Stomach (tissue), 9 donors: Measurements from ENCODE around the gene METTL16. TPM values are rescaled to one million over a fixed set of nuclear protein-coding genes. Genes with fewer than 3 reads are reported as not detected.
"Not testable (repeated sequence)": the region's sequence is repeated elsewhere in the genome, so short reads cannot be mapped to it uniquely, and the experiment has no call there.

Experiments
- DNase-seq, 2 donors: peaks; one replicate each; pipeline versions ENCODE4 v3.0.0 to v3.0.0-alpha.2; 2013 to 2019
- H3K27ac ChIP-seq, 5 donors: fragments of 200-600 bp in 4 of 5; sonication (generic) in 4 of 5; one replicate each; pipeline ENCODE4 v1.5.1; 2013 to 2019; ENCODE audit warnings: mild to moderate bottlenecking in 1 of 5, moderate library complexity in 1 of 5
- H3K27me3 ChIP-seq, 3 donors: fragments of 200-600 bp; sonication (generic); one replicate each; pipeline ENCODE4 v1.5.1; 2017 to 2019; ENCODE audit warnings: mixed run types in 1 of 3
- H3K36me3 ChIP-seq, 4 donors: fragments of 200-600 bp; sonication (generic); 1 replicate in 3 of 4; 2 replicates in 1 of 4; pipeline ENCODE4 v1.5.1; 2016 to 2019
- H3K4me1 ChIP-seq, 4 donors: fragments of 200-600 bp; sonication (generic); one replicate each; pipeline ENCODE4 v1.5.1; 2016 to 2019
- H3K4me3 ChIP-seq, 4 donors: fragments of 200-600 bp; sonication (generic) in 3 of 4; one replicate each; pipeline ENCODE4 v1.5.1; 2016 to 2019; ENCODE audit warnings: mild to moderate bottlenecking in 1 of 4
- H3K9me3 ChIP-seq, 4 donors: fragments of 200-600 bp; sonication (generic); one replicate each; pipeline ENCODE4 v1.5.1; 2016 to 2019
- EP300 ChIP-seq: sonication (generic); formaldehyde crosslinking; IDR thresholded peaks from one replicate; pipeline ENCODE4 v1.6.1; 2017; ENCODE audit warnings: antibody characterized with exemption
- POLR2A ChIP-seq, 4 donors: fragments of 450-650 bp; IDR thresholded peaks; one replicate each; pipeline ENCODE4 v1.6.1; 2016; ENCODE audit warnings: antibody characterized with exemption in 4 of 4, control low read depth in 2 of 4, mild to moderate bottlenecking in 1 of 4, moderate library complexity in 1 of 4
- POLR2AphosphoS5 ChIP-seq, 3 donors: sonication (generic); formaldehyde crosslinking; IDR thresholded peaks; one replicate each; pipeline ENCODE4 v1.6.1; 2016; ENCODE audit warnings: antibody characterized with exemption in 3 of 3
- WGBS, 5 donors: extraction: QIAGEN DNeasy Blood & Tissue Kit in 3 of 5; methylation state at CpG; one replicate each; pipeline versions ENCODE4 v1.1.5 to v1.1.7; 2013 to 2018; 5-methylcytosine and 5-hydroxymethylcytosine counted together
- intact Hi-C: fragments of 100-400 bp; cut with DNase I; formaldehyde crosslinking; loops from one replicate; pipeline ENCODE4 v1.15.1; 2023; ENCODE audit warnings: low total_unique reads
- polyA plus RNA-seq, 3 donors: library from polyadenylated mRNA; stranded (reverse); fragments of 200-250 nt; gene quantifications; one replicate each; pipeline ENCODE4 v1.2.3, GENCODE V29; 2013
- total RNA-seq, 5 donors: library from RNA; depleted of rRNA; stranded (reverse); fragments of >200 nt; gene quantifications; one replicate each; pipeline versions ENCODE4 v1.1.0 to v1.2.3, GENCODE V29; 2014 to 2016
- TF ChIP-seq, protein P1 (sequence below), 7 experiments: fragments of 450-650 bp in 4 of 7; fragments of 200-600 bp in 3 of 7; sonication (generic) in 3 of 7; IDR thresholded peaks; one replicate each; pipeline ENCODE4 v1.5.1; 2016 to 2019; ENCODE audit warnings: antibody characterized with exemption in 7 of 7, control low read depth in 2 of 7, mild to moderate bottlenecking in 1 of 7
- donor health status: healthy with polysubstance abuse.
- donor health status: Bipolar disorder and iron deficiency.
- donor health status: healthy.

METTL16 gene
- total and polyA plus RNA-seq, 8 donors = 11.3 to 108 (median 16.6) TPM

DNA sequence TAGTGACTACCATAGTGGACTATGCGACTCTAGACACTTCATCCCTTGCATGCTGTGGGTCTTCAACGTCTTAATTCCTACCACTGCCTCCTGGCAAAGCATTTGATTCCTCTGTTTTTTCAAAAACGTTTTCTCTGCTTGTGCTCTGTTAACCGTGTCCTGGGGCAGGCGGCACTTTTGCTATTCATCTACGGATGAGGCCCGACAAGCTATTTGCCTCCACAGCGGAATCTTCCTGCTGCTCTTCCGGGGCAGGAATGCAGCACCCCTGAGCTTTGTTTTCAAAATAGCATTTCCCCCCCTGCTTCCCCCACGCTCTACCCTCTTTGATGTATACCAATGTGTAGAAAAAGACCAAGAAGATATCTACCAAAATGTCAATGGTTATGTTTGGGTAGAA, 39.8 kb upstream of the METTL16 start:
- H3K36me3 ChIP-seq = no peaks in the 10 kb centered on the region
- no peak for TF ChIP-seq POLR2A (IDR thresholded peaks at IDR 0.05)
- no peak for TF ChIP-seq POLR2AphosphoS5 (IDR thresholded peaks at IDR 0.05)
- TF ChIP-seq EP300 = no peak
- TF ChIP-seq, protein P1, sequence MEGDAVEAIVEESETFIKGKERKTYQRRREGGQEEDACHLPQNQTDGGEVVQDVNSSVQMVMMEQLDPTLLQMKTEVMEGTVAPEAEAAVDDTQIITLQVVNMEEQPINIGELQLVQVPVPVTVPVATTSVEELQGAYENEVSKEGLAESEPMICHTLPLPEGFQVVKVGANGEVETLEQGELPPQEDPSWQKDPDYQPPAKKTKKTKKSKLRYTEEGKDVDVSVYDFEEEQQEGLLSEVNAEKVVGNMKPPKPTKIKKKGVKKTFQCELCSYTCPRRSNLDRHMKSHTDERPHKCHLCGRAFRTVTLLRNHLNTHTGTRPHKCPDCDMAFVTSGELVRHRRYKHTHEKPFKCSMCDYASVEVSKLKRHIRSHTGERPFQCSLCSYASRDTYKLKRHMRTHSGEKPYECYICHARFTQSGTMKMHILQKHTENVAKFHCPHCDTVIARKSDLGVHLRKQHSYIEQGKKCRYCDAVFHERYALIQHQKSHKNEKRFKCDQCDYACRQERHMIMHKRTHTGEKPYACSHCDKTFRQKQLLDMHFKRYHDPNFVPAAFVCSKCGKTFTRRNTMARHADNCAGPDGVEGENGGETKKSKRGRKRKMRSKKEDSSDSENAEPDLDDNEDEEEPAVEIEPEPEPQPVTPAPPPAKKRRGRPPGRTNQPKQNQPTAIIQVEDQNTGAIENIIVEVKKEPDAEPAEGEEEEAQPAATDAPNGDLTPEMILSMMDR (IDR thresholded peaks at IDR 0.05) = no peak
- WGBS, 5 donors = 29 to 45% (median 36%) methylated on average over 10 of the region's 10 CpGs
- DNase-seq = no peak
- intact Hi-C loops = no loop called here
- H3K4me3 ChIP-seq = no peak overlapping the region
- H3K27ac ChIP-seq = no peak overlapping the region
- peaks cover 0 to 46% (median 0%) of the 10 kb centered on the region in 3 donors for H3K27me3 ChIP-seq
- H3K9me3 ChIP-seq = peaks cover 0 to 6% (median 0%) of the 10 kb centered on the region in 4 donors
- peaks cover 0 to 12% (median 3%) of the 10 kb centered on the region in 4 donors for H3K4me1 ChIP-seq

DNA sequence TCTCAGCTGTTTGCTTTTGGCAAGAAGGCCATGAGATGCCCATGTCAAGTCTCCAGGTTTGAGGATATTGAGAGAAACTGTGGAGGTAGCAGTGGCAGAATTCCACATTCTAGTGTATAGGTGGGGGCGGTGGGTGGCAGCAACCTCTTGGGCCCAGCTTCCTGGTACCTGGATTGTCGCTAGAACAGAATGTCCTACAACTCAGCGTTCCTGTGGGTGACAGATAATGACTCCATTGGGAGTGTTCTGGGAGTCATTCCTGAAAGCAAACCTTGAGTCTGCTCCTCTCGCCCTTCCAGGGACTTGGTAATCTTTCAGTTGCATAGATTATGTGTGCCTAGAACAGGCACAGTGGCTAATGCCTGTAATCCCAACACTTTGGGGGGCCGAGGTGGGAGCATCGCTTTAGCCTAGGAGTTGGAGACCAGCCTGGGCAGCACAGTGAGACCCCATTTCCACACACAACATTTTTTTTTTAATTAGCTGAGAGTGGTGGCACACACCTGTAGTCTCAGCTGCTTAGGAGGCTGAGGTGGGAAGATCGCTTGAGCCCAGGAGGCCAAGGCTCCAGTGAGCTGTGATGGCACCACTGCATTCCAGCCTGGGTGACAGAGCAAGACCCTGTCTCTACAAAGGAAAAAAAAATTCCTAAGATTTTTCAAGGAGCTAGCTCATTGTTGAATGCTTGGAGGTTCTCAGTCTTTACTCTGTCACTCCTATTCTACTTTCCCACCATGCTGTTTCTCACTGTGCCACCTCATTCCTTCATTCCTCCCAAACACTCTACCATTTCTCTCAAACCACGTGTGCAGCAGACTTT, 37.9 kb upstream of the METTL16 start:
- peaks cover 0 to 6% (median 0%) of the 10 kb centered on the region in 4 donors for H3K9me3 ChIP-seq
- H3K4me1 ChIP-seq = peaks cover 0 to 12% (median 3%) of the 10 kb centered on the region in 4 donors
- H3K36me3 ChIP-seq = no peaks in the 10 kb centered on the region
- TF ChIP-seq EP300 = no peak
- TF ChIP-seq POLR2AphosphoS5 (IDR thresholded peaks at IDR 0.05) = no peak
- TF ChIP-seq POLR2A (IDR thresholded peaks at IDR 0.05) = no peak
- TF ChIP-seq, protein P1 (IDR thresholded peaks at IDR 0.05) = no peak
- H3K27me3 ChIP-seq = peaks cover 0 to 42% (median 0%) of the 10 kb centered on the region in 3 donors
- no peak overlapping the region for H3K27ac ChIP-seq
- 80 to 89% (median 83%) methylated on average over 7 to 8 of the region's 8 CpGs for WGBS, 5 donors
- H3K4me3 ChIP-seq = no peak overlapping the region
- intact Hi-C loops = no loop called here
- no peak for DNase-seq

DNA sequence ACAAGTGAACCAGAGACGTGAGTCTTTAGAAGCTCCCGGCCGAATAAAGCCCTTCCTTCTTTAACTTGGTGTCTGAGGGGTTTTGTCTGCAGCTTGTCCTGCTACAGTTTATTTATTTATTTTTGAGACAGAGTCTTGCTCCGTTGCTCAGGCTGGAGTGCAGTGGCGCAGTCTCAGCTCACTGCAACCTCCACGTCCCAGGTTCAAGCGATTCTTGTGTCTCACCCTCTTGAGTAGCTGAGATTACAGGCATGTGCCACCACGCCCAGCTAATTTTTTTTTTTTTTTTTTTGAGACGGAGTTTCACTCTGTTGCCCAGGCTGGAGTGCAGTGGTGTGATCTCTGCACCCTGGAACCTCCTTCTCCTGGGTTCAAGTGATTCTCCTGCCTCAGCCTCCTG, 36.3 kb upstream of the METTL16 start:
- H3K36me3 ChIP-seq, H3K27ac ChIP-seq, H3K9me3 ChIP-seq, intact Hi-C loops, H3K4me3 ChIP-seq: not testable (repeated sequence)
- 49 to 59% (median 54%) methylated on average over 9 of the region's 9 CpGs for WGBS, 5 donors
- peaks cover 0 to 12% (median 3%) of the 10 kb centered on the region in 4 donors for H3K4me1 ChIP-seq
- DNase-seq = peak in 1 of 2 donors; percentile 31
- H3K27me3 ChIP-seq = peaks cover 0 to 32% (median 0%) of the 10 kb centered on the region in 3 donors

DNA sequence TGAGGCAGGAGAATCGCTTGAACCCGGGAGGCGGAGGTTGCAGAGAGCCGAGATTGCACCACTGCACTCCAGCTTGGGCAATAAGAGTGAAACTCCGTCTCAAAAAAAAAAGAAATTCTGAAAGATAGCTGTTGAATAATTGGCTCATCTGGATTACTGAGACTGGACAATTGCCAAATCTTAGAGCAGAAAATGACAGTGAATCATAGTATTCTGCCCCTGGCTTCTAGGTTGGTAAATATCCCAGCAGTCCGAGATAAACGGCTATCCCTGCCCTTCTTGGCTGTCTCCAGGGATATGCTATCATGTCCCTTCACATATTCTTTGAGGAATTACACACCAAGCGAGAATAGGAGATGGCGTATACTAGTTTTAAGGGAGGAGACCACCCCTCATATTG, 35.5 kb upstream of the METTL16 start:
- Histone ChIP-seq H3K9me3 (no peaks in the 10 kb centered on the region), H3K36me3 (no peaks in the 10 kb centered on the region), H3K27ac (no peak overlapping the region), H3K4me1 (peaks cover 0 to 12% (median 3%) of the 10 kb centered on the region in 4 donors), H3K27me3 (peaks cover 0 to 23% (median 0%) of the 10 kb centered on the region in 3 donors), H3K4me3 (no peak overlapping the region)
- WGBS, 5 donors = 67 to 81% (median 76%) methylated on average over 9 of the region's 9 CpGs
- intact Hi-C loops = no loop called here
- TF ChIP-seq POLR2AphosphoS5 (IDR thresholded peaks at IDR 0.05) (no peak), EP300 (no peak), POLR2A (IDR thresholded peaks at IDR 0.05) (no peak)
- TF ChIP-seq, protein P1 (IDR thresholded peaks at IDR 0.05) = no peak
- DNase-seq = no peak

DNA sequence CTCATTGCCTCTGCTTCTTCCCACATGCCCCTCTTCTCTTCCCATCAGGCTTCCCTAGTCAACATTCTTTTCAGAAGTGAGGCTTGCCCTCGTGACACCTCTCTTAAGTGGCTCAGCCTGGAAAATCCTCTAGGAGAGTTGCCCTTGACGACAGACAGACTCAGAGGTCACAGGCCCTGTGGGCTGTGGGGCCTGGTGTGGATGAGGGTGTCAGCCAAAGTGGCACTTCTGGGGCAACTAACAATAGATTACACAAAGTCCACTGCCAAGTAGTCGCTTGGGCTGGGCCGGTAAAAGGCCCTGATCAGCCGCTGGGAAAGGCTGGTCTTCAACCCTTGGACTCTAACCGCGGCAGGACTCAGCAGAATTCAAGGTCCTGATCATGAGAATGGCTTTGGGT, 33.7 kb upstream of the METTL16 start:
- Histone ChIP-seq H3K4me1 (peaks cover 0 to 12% (median 3%) of the 10 kb centered on the region in 4 donors), H3K27ac (no peak overlapping the region), H3K27me3 (peaks cover 0 to 7% (median 0%) of the 10 kb centered on the region in 3 donors), H3K4me3 (no peak overlapping the region), H3K9me3 (no peaks in the 10 kb centered on the region), H3K36me3 (no peaks in the 10 kb centered on the region)
- DNase-seq = peak; percentile 16 to 37
- TF ChIP-seq POLR2AphosphoS5 (IDR thresholded peaks at IDR 0.05) (no peak), EP300 (no peak), POLR2A (IDR thresholded peaks at IDR 0.05) (no peak)
- TF ChIP-seq, protein P1 (IDR thresholded peaks at IDR 0.05) = no peak
- 62 to 73% (median 71%) methylated on average over 7 of the region's 7 CpGs for WGBS, 5 donors
- intact Hi-C loops = no loop called here
